ENCODE results near the gene SOBP.

The SOBP gene

DNA sequence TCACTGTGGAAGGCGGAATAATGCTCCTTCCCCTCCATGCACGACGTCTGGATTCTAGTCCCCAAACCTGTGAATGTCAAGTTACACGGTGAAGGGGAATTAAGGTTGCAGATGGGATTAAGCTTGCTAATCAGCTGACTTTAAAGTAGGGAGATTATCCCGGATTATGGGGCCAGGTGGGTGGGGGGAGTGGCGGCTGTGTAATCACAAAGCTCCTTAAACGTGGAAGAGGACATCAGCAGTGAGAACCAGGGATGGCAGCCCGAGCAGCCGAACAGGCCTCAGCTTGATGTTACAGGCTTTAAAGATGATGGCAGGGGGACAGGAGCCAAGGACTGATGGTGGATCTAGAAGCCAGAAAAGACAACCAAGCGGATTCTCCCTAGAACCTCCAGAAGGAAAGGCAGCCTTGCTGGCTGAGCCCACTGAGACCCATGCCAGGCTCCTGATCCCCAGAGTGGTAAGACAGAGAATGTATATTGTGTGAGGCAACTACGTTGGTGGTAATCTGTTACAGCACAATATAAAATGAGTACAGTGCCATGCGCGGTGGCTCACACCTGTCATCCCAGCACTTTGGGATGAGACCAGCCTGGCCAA is 216.7 kb downstream of the SOBP start:
- H3K9me3 ChIP-seq (ENCODE audit: control insufficient read depth, insufficient read depth, low read depth, low read length), result no peaks in the 10 kb centered on the region
- H3K27ac ChIP-seq (ENCODE audit: extremely low read depth, low read depth, low read length), result no peak overlapping the region
- TF ChIP-seq SCRT2 (tag by site-specific recombination; IDR thresholded peaks at IDR 0.05), result no peak
- no peak for TF ChIP-seq ZNF239 (tag by site-specific recombination; IDR thresholded peaks at IDR 0.05)
- TF ChIP-seq ZNF561 (tag by site-specific recombination; IDR thresholded peaks at IDR 0.05; ENCODE audit: borderline replicate concordance), result no peak
- TF ChIP-seq KLF1 (tag by site-specific recombination; IDR thresholded peaks at IDR 0.05), result no peak
- no peak overlapping the region for H3K4me3 ChIP-seq (ENCODE audit: low read depth, low read length)
- H3K4me1 ChIP-seq (ENCODE audit: control insufficient read depth, insufficient read depth, low read length), result no peaks in the 10 kb centered on the region
- POLR2A ChIA-PET, result no interaction called here
- CTCF ChIA-PET, result interaction anchor here (0.9 to 1.6 kb wide), 3 partner anchors 22 to 388 kb away, joined by 3 to 7 read pairs (median 4); no protein-coding TSS in a partner anchor
- H3K36me3 ChIP-seq (ENCODE audit: control insufficient read depth in 2 of 2, insufficient read depth in 1 of 2, low read length in 2 of 2), result no peaks in the 10 kb centered on the region

DNA sequence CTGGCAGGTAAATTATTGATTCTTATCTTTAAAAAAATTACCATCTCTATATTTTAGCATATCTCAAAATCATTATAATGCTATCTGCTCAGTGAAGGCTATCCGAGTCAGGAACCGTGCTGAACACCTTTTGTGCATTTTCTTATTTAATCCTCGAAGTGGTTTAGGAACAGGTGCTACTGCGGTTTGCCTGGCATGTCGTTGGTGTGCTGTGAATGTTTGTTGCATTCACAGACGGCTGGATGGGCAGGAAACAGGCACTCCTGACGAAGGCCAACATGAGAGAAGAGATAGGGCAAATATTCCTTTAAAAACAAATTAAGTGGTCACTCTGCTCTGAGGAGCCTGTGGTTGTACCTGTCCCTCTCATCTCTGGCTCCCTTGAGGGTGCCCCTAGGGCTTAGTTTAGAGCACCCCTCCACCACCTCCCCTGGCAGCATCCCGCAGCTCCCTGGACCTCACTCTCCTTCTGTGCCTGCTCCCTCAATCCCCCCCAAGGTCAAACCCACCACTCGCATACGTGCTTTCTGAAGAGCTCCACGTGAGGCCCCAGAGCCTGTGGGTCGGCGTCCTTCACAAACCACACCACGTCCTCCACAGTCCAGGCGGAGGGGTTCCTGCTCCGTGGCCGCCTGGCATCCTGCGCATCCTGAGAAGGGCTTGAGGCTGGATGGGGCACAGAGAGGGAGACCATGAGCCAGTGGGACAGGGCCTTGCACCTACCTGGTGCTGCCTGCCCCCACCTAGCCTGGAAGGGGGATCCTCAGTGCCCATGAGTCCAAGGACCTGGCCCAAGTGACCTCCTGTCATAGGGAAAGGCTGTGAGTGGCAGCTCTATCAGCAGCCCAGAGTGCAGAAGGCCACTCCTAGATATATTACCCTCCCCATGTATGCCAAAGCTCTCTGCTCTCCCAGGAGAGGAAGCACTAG is 217.7 kb downstream of the SOBP start:
- H3K9me3 ChIP-seq (ENCODE audit: control insufficient read depth, insufficient read depth, low read depth, low read length), result no peaks in the 10 kb centered on the region
- no peaks in the 10 kb centered on the region for H3K36me3 ChIP-seq (ENCODE audit: control insufficient read depth in 2 of 2, insufficient read depth in 1 of 2, low read length in 2 of 2)
- ChIA-PET CTCF (interaction anchor here (0.6 kb wide), 1 partner anchor 708 kb away, joined by 3 read pairs; no protein-coding TSS in a partner anchor), POLR2A (no interaction called here)
- TF ChIP-seq, protein P1, sequence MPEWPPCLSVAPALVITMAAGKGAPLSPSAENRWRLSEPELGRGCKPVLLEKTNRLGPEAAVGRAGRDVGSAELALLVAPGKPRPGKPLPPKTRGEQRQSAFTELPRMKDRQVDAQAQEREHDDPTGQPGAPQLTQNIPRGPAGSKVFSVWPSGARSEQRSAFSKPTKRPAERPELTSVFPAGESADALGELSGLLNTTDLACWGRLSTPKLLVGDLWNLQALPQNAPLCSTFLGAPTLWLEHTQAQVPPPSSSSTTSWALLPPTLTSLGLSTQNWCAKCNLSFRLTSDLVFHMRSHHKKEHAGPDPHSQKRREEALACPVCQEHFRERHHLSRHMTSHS (tag by site-specific recombination; IDR thresholded peaks at IDR 0.05), result no peak
- no peak for TF ChIP-seq BCL11B (tag by site-specific recombination; IDR thresholded peaks at IDR 0.05; ENCODE audit: low read depth)
- no peak overlapping the region for H3K4me3 ChIP-seq (ENCODE audit: low read depth, low read length)
- H3K27ac ChIP-seq (ENCODE audit: extremely low read depth, low read depth, low read length), result no peak overlapping the region
- H3K4me1 ChIP-seq (ENCODE audit: control insufficient read depth, insufficient read depth, low read length), result no peaks in the 10 kb centered on the region

DNA sequence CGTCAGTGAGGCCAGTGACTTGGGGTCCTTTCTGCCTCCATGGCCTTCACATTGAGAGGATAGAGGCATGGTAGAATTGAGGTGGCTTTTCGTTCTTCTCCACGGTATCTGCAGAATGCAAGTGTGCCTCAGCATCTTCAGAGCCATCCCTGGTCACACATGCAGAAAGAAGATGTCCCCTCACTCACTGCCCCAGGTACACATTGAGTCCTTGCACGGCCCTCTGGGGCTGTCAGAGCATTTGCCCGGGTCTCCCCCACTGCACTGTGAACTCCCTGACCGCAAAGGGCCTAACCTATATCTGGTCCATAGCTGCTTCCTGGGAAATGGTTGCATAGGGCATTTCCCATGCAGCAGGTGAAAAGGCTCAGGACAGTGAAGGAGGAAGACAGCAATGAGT is 218.5 kb downstream of the SOBP start:
- Histone ChIP-seq H3K4me3 (ENCODE audit: low read depth, low read length) (no peak overlapping the region), H3K36me3 (ENCODE audit: control insufficient read depth in 2 of 2, insufficient read depth in 1 of 2, low read length in 2 of 2) (no peaks in the 10 kb centered on the region), H3K4me1 (ENCODE audit: control insufficient read depth, insufficient read depth, low read length) (no peaks in the 10 kb centered on the region), H3K27ac (ENCODE audit: extremely low read depth, low read depth, low read length) (no peak overlapping the region), H3K9me3 (ENCODE audit: control insufficient read depth, insufficient read depth, low read depth, low read length) (no peaks in the 10 kb centered on the region)
- ChIA-PET CTCF (interaction anchor here (0.6 to 0.7 kb wide), 4 partner anchors 497 to 711 kb away, joined by 3 to 5 read pairs (median 3); no protein-coding TSS in a partner anchor), POLR2A (no interaction called here)
- TF ChIP-seq ZNF302 (tag by site-specific recombination; IDR thresholded peaks at IDR 0.05; ENCODE audit: low read depth), result no peak
- TF ChIP-seq KLF10 (tag by site-specific recombination; IDR thresholded peaks at IDR 0.05), result no peak

DNA sequence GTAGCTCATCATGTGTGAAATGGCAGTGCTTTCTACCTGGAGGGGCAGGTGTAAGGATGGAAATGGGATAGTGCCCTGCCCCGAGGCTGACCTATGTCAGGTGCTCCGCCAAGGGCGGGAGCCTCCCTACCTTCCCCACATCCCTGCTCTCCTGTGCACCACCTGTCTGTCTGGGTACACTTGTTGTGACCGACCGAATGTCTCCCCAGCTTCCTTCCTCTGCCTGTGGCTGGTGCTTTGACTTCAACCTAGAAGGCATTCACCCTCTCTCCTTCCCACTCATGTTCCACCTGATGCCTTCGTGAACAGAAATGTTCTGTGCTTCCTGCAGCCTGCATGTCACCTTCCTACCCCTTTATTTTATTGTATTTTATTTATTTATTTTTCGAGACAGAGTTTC is 219.4 kb downstream of the SOBP start:
- Histone ChIP-seq H3K36me3 (ENCODE audit: control insufficient read depth in 2 of 2, insufficient read depth in 1 of 2, low read length in 2 of 2) (no peaks in the 10 kb centered on the region), H3K4me3 (ENCODE audit: low read depth, low read length) (no peak overlapping the region), H3K9me3 (ENCODE audit: control insufficient read depth, insufficient read depth, low read depth, low read length) (no peaks in the 10 kb centered on the region), H3K27ac (ENCODE audit: extremely low read depth, low read depth, low read length) (no peak overlapping the region), H3K4me1 (ENCODE audit: control insufficient read depth, insufficient read depth, low read length) (no peaks in the 10 kb centered on the region)
- ChIA-PET CTCF (interaction anchor here (0.6 to 0.8 kb wide), 4 partner anchors 16 to 712 kb away, joined by 3 to 5 read pairs (median 3); no protein-coding TSS in a partner anchor), POLR2A (no interaction called here)
- no peak for TF ChIP-seq ZNF10 (tag by site-specific recombination; IDR thresholded peaks at IDR 0.05)
- TF ChIP-seq ZNF266 (tag by site-specific recombination; IDR thresholded peaks at IDR 0.05; ENCODE audit: low read depth), result no peak
- TF ChIP-seq ZSCAN23 (tag by site-specific recombination; IDR thresholded peaks at IDR 0.05), result no peak
- no peak for TF ChIP-seq ZNF138 (tag by site-specific recombination; IDR thresholded peaks at IDR 0.05; ENCODE audit: borderline replicate concordance)
- TF ChIP-seq SALL2 (tag by site-specific recombination; IDR thresholded peaks at IDR 0.05; ENCODE audit: borderline replicate concordance), result no peak

All from HEK293 (cell line).